Right lobe of liver (tissue), 6 donors: ENCODE results near the gene KASH5. TPM values are rescaled to one million over a fixed set of nuclear protein-coding genes. Genes with fewer than 3 reads are reported as not detected.

ENCODE experiments used
- ATAC-seq, 4 donors: fragments of 200-7000 bp; cut with Tn5 transposase; one replicate each; pipeline ENCODE4 v1.9.1; 2020; ENCODE audit warnings: mild to moderate bottlenecking in 4 of 4, moderate library complexity in 4 of 4
- DNase-seq, 3 donors: peaks; one replicate each; pipeline ENCODE4 v3.0.0-alpha.2; 2020
- H3K27ac ChIP-seq, 3 donors: fragments of 200-600 bp; one replicate each; pipeline ENCODE4 v1.8.0; 2022
- H3K27me3 ChIP-seq, 2 donors: fragments of 200-600 bp; one replicate each; pipeline ENCODE4 v1.8.0; 2022
- H3K36me3 ChIP-seq, 4 donors: fragments of 200-600 bp; sonication (generic) in 1 of 4; one replicate each; pipeline versions ENCODE4 v1.5.1 to v1.8.0; 2017 to 2022; ENCODE audit warnings: control low read depth in 1 of 4
- H3K4me1 ChIP-seq, 4 donors: fragments of 200-600 bp; sonication (generic) in 1 of 4; one replicate each; pipeline versions ENCODE4 v1.5.1 to v1.8.0; 2017 to 2022; ENCODE audit warnings: control low read depth in 1 of 4
- H3K4me3 ChIP-seq, 3 donors: fragments of 200-600 bp; one replicate each; pipeline ENCODE4 v1.8.0; 2022
- H3K9me3 ChIP-seq, 4 donors: fragments of 200-600 bp; sonication (generic) in 1 of 4; one replicate each; pipeline versions ENCODE4 v1.5.1 to v1.8.0; 2017 to 2022; ENCODE audit warnings: control low read depth in 1 of 4
- CTCF ChIP-seq, 4 donors: fragments of 200-600 bp in 3 of 4; fragments of 450-650 bp in 1 of 4; IDR thresholded peaks; one replicate each; pipeline versions ENCODE4 v1.5.1 to v1.8.0; 2016 to 2022; ENCODE audit warnings: antibody characterized with exemption in 4 of 4, mild to moderate bottlenecking in 2 of 4
- POLR2A ChIP-seq: fragments of 450-650 bp; IDR thresholded peaks from one replicate; pipeline ENCODE4 v1.6.1; 2017; ENCODE audit warnings: antibody characterized with exemption, mild to moderate bottlenecking
- WGBS: methylation state at CpG from one replicate; pipeline ENCODE4 v1.1.6; 2018; ENCODE audit warnings: low coverage, low lambda C conversion rate; ENCODE audit not compliant: insufficient coverage; ENCODE audit errors: missing lambda C conversion rate; 5-methylcytosine and 5-hydroxymethylcytosine counted together
- intact Hi-C, 2 donors: fragments of 100-400 bp; cut with DNase I; formaldehyde crosslinking; loops; one replicate each; pipeline versions ENCODE4 v1.11.2 to v1.14.1; 2022
- total RNA-seq, 6 experiments: library from RNA; depleted of rRNA in 2 of 6; stranded (reverse); fragments of >200 nt in 2 of 6; fragmentation: NEBNext Ultra II Directional in 3 of 6; extraction: Animal tissue kit (Norgen Biotek cat#: 25700) in 3 of 6; gene quantifications; one replicate each; pipeline versions ENCODE4 v1.1.0 to v1.2.4, GENCODE V29; 2016 to 2023
- donor health status: DM: no; HTN: yes; CAD: no.
- donor health status: DM: no; HTN: no; CAD: no.
- donor health status: DM: no; HTN: no; CAD: no.
- donor health status: DM: no; HTN: yes; CAD: no.
- donor health status: DM: no; HTN: yes; CAD: no.

The KASH5 gene
- total RNA-seq, 6 experiments from 2014 or later = 0.32 TPM; not detected in 5

GRCh38 chr19:49409441-49410029, 21.5 kb downstream of the KASH5 start:
- no peaks in the 10 kb centered on the region for H3K27me3 ChIP-seq
- no peaks in the 10 kb centered on the region for H3K36me3 ChIP-seq
- WGBS = 49% methylated on average over 3 of the region's 5 CpGs
- H3K9me3 ChIP-seq = no peaks in the 10 kb centered on the region
- intact Hi-C loops = no loop called here
- H3K4me1 ChIP-seq = no peaks in the 10 kb centered on the region
- H3K4me3 ChIP-seq = no peak overlapping the region
- H3K27ac ChIP-seq = no peak overlapping the region
- ATAC-seq (peak; percentile 23 to 48 (median 33)), DNase-seq (no peak)
- TF ChIP-seq CTCF (IDR thresholded peaks at IDR 0.05) (no peak), POLR2A (no peak)

GRCh38 chr19:49411681-49412326, 23.8 kb downstream of the KASH5 start:
- intact Hi-C loops = no loop called here
- Histone ChIP-seq H3K27me3 (no peaks in the 10 kb centered on the region), H3K27ac (no peak overlapping the region), H3K9me3 (no peaks in the 10 kb centered on the region), H3K4me3 (no peak overlapping the region), H3K36me3 (no peaks in the 10 kb centered on the region), H3K4me1 (no peaks in the 10 kb centered on the region)
- ATAC-seq (no peak), DNase-seq (no peak)
- TF ChIP-seq POLR2A = no peak
- TF ChIP-seq CTCF (IDR thresholded peaks at IDR 0.05) = no peak
- WGBS = 69% methylated on average over 3 of the region's 3 CpGs

GRCh38 chr19:49413348-49413747, 25.3 kb downstream of the KASH5 start:
- DNase-seq (no peak), ATAC-seq (no peak)
- H3K4me1 ChIP-seq = no peaks in the 10 kb centered on the region
- no peaks in the 10 kb centered on the region for H3K9me3 ChIP-seq
- H3K27me3 ChIP-seq = no peaks in the 10 kb centered on the region
- 67% methylated on average over 1 of the region's 9 CpGs for WGBS
- intact Hi-C loops = no loop called here
- no peak overlapping the region for H3K4me3 ChIP-seq
- H3K36me3 ChIP-seq = no peaks in the 10 kb centered on the region
- TF ChIP-seq POLR2A (no peak), CTCF (IDR thresholded peaks at IDR 0.05) (no peak)
- H3K27ac ChIP-seq = no peak overlapping the region

- DNase-seq = no peak
- Histone ChIP-seq H3K27me3 (no peaks in the 10 kb centered on the region), H3K9me3 (no peaks in the 10 kb centered on the region), H3K36me3 (no peaks in the 10 kb centered on the region), H3K4me1 (no peaks in the 10 kb centered on the region), H3K27ac (no peak overlapping the region), H3K4me3 (no peak overlapping the region)
- intact Hi-C loops = no loop called here
- 63% methylated on average over 2 of the region's 3 CpGs for WGBS
- ATAC-seq = no peak
- TF ChIP-seq POLR2A (no peak), CTCF (IDR thresholded peaks at IDR 0.05) (no peak)
Measured at GRCh38 chr19:49414256-49414655, 26.2 kb downstream of the KASH5 start.
